GM19467 (cell line): Measurements from ENCODE around the gene EDC4.
"Not testable (repeated sequence)": the region's sequence is repeated elsewhere in the genome, so short reads cannot be mapped to it uniquely, and the experiment has no call there.

Source experiments
- ATAC-seq: cut with Tn5 transposase; IDR thresholded peaks from one replicate; pipeline ENCODE4 v1.9.1; 2021; ENCODE audit warnings: mild to moderate bottlenecking, moderate library complexity; ENCODE audit not compliant: unreplicated experiment

EDC4 gene

GRCh38 chr16:67909056-67909742 lies 36.3 kb downstream of the EDC4 start:
- no peak for ATAC-seq

GRCh38 chr16:67910158-67910557 lies 37.3 kb downstream of the EDC4 start:
- ATAC-seq: no peak

- ATAC-seq: no peak
Measured at GRCh38 chr16:67914758-67915495, 42.1 kb downstream of the EDC4 start.

- ATAC-seq: not testable (repeated sequence)
Measured at GRCh38 chr16:67915496-67915769, 42.6 kb downstream of the EDC4 start.

- no peak for ATAC-seq
Measured at GRCh38 chr16:67915831-67916723, 43.2 kb downstream of the EDC4 start.

- no peak for ATAC-seq
Measured at GRCh38 chr16:67917140-67917851, 44.4 kb downstream of the EDC4 start.

GRCh38 chr16:67917852-67918236 lies 45.0 kb downstream of the EDC4 start:
- ATAC-seq: no peak

GRCh38 chr16:67919622-67920221 lies 46.9 kb downstream of the EDC4 start:
- no peak for ATAC-seq

- no peak for ATAC-seq
Measured at GRCh38 chr16:67922221-67922620, 49.4 kb downstream of the EDC4 start.

- ATAC-seq: no peak
Measured at GRCh38 chr16:67922740-67923139, 49.9 kb downstream of the EDC4 start.

- ATAC-seq: no peak
Measured at GRCh38 chr16:67923414-67924116, 50.7 kb downstream of the EDC4 start.

GRCh38 chr16:67924140-67924906 lies 51.5 kb downstream of the EDC4 start:
- no peak for ATAC-seq

- no peak for ATAC-seq
Measured at GRCh38 chr16:67926181-67926750, 53.4 kb downstream of the EDC4 start.

- no peak for ATAC-seq
Measured at GRCh38 chr16:67927131-67927941, 54.5 kb downstream of the EDC4 start.

- no peak for ATAC-seq
Measured at GRCh38 chr16:67928147-67928546, 55.3 kb downstream of the EDC4 start.

- no peak for ATAC-seq
Measured at GRCh38 chr16:67928561-67929364, 55.9 kb downstream of the EDC4 start.

- no peak for ATAC-seq
Measured at GRCh38 chr16:67930191-67930590, 57.3 kb downstream of the EDC4 start.
